ENCODE results near the gene SLC6A1.

DNA sequence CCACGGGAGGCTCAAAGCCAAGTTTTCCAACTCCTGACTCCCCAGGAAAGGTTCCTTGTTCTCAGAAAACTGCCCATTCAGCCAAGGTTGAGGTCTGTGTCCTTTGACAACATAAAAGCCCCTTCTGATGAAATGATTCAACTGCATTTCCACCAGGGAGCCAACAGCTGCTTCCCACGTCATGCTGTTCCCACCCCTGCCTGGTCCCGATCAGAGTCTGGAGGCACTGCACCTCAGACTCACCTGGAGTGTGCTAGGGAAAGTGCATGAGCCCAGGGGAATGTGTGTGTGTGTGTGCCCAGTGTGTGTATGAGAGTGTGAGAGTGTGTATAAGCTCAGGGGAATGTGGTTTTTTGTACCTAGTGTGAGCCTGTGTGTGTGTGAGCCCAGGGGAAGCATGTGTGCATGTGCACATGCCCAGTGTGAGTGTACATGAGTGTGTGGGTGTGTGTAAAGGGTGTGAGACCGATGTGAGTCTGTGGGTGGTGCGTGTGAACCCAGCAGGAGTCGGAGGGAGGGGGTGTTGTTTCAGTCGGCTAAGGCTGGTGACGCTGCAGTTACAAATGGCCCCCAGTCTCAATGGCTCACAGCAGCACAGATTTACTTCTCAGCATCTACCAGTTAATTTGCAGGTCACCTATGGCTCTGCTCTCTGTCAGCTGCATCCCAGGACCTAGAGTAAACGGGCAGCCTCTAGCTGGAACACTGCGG is 20.3 kb upstream of the SLC6A1 start:
- TF ChIP-seq POLR2A (IDR thresholded peaks at IDR 0.05; ENCODE audit: low read depth, low read length) = no peak
- no peak for TF ChIP-seq TAF1 (IDR thresholded peaks at IDR 0.05; ENCODE audit: borderline replicate concordance, low read depth, low read length)
- TF ChIP-seq POLR2AphosphoS5 (IDR thresholded peaks at IDR 0.05; ENCODE audit: low read depth, low read length) = no peak

Data from GM12892 (cell line).